ENCODE data around the gene FBXO3.

DNA sequence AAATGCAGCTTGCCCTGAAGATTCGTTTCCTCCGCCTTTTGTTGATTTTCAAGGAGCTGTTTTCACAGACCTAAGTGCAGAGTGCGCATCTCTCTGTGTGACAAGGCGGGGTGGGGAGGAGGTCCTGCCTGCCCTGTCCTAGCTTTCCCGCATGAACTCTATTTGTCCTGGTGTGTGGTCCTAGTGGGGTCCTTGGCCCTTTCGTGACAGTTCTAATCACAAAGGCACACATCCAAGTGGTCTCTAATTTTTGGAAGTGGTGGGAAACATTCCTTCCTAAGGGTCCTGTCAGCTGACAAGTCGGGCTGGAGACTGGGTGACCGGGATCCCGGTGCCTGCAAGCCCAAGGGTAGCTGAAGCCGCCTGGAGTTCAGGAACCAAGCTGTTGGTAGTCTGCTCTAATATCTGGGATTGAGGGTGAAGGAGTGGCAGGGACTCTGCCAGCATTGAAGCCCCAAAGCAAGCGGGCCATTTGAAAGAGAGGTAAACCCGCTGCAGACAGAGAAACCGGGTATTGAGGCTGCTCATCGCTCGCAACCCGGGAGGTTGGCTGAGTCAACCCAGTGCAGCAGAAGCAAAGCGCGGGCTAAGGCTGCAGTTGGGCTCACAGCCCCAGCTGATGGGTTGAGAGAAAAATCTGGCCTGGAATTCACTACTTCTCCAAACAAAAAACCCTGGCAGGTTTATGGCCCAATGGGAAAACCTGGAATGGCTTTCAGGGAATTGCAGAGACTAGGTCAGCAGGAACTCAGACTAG, 28.1 kb upstream of the FBXO3 start:
- TF ChIP-seq HSF4 (CRISPR knock-in tag; IDR thresholded peaks at IDR 0.05; ENCODE audit: borderline replicate concordance) (no peak), POLR2A (conservative IDR thresholded peaks at IDR 0.05) (no peak), MCM5 (IDR thresholded peaks at IDR 0.05; ENCODE audit: low read depth) (no peak)
- TF ChIP-seq, protein P1, sequence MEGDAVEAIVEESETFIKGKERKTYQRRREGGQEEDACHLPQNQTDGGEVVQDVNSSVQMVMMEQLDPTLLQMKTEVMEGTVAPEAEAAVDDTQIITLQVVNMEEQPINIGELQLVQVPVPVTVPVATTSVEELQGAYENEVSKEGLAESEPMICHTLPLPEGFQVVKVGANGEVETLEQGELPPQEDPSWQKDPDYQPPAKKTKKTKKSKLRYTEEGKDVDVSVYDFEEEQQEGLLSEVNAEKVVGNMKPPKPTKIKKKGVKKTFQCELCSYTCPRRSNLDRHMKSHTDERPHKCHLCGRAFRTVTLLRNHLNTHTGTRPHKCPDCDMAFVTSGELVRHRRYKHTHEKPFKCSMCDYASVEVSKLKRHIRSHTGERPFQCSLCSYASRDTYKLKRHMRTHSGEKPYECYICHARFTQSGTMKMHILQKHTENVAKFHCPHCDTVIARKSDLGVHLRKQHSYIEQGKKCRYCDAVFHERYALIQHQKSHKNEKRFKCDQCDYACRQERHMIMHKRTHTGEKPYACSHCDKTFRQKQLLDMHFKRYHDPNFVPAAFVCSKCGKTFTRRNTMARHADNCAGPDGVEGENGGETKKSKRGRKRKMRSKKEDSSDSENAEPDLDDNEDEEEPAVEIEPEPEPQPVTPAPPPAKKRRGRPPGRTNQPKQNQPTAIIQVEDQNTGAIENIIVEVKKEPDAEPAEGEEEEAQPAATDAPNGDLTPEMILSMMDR (IDR thresholded peaks at IDR 0.05 in 2 of 3, conservative IDR thresholded peaks at IDR 0.05 in 1 of 3; ENCODE audit: insufficient read depth in 2 of 3, low read depth in 1 of 3, low read length in 3 of 3), result no peak
